Daoy (cell line): ENCODE measurements around the gene RPA1. TPM values are rescaled to one million over a fixed set of nuclear protein-coding genes. Genes with fewer than 3 reads are reported as not detected.
"Not testable (repeated sequence)": the region's sequence is repeated elsewhere in the genome, so short reads cannot be mapped to it uniquely, and the experiment has no call there.

Experiments used
- DNase-seq: peaks from one replicate; pipeline ENCODE4 v3.0.0-alpha.2; 2015; ENCODE audit warnings: low read depth
- total RNA-seq: library from RNA; depleted of rRNA; stranded (reverse); fragments of >200 nt; shearing (Covaris generic); gene quantifications from 2 replicates; pipeline ENCODE4 v1.2.3, GENCODE V29; 2014

Gene RPA1
- total RNA-seq, 1 experiment from 2014 or later, result 29.9 TPM

DNA sequence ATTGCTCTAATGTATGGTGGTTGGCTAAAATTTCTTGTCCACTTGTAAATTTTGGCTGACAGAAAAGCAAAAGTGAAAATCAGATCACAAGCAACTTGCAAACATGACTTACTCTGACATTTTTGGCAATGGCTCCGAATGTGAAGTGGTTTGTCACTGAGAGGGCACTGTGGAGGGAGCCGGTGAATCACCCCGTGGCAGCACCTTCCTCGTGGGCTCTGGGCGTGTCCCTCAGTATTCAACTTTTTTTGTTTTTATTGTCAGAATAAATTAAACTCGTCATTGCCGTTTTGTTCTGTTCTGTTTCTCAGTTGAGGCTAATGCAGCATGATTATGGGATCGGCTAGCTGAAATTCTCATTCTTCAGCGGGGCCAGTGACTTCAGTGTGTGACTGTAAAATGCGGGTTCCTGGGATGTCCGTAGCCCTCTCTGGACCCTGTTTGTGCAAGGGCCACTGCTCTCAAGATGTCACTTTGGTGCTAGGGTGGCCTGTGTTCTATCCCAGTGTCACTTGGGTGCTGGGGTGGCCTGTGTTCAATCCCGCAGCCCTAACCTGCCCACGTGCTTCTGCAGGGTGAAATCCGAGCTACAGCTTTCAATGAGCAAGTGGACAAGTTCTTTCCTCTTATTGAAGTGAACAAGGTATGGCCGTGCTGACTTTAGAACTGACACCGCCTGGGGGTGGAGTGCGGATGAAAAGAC is 48.8 kb downstream of the RPA1 start:
- no peak for DNase-seq

GRCh38 chr17:1880851-1881630 is 51.2 kb downstream of the RPA1 start:
- no peak for DNase-seq

DNA sequence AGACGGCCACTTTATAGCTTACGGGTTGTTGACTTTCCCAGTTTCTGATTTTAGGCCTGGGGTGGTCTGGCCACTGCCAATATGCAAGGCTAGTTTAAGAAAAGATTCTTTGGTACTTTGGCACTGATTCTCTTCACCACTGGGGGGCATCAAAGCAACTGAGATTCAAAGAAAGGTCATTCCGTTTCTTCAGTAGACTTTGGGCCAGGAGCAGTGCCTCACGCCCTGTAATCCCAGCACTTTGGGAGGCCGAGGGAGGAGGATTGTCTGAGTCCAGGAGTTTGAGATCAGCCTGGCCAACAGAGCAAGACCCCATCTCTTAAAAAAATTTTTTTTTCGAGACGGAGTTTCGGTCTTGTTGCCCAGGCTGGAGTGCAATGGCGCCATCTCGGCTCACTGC is 53.0 kb downstream of the RPA1 start:
- peak; percentile 21 for DNase-seq

- no peak for DNase-seq
These were observed 53.7 kb downstream of the RPA1 start for GRCh38 chr17:1883536-1883935.

DNA sequence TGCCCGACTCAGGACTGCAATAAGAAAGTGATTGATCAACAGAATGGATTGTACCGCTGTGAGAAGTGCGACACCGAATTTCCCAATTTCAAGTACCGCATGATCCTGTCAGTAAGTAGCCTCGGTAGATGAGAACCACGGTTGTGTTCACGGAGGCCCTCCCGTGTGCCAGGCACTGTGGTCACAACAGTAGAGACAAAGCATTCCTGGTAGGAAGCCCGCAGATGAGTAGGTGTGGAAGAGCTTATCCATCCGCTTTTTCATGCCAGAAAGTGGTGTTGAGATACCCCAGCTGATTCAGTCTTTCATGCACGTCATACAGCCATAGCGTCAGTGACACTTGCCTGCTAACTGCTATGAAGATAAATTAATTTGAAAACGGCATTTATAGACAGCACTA is 58.9 kb downstream of the RPA1 start:
- DNase-seq, result no peak

DNA sequence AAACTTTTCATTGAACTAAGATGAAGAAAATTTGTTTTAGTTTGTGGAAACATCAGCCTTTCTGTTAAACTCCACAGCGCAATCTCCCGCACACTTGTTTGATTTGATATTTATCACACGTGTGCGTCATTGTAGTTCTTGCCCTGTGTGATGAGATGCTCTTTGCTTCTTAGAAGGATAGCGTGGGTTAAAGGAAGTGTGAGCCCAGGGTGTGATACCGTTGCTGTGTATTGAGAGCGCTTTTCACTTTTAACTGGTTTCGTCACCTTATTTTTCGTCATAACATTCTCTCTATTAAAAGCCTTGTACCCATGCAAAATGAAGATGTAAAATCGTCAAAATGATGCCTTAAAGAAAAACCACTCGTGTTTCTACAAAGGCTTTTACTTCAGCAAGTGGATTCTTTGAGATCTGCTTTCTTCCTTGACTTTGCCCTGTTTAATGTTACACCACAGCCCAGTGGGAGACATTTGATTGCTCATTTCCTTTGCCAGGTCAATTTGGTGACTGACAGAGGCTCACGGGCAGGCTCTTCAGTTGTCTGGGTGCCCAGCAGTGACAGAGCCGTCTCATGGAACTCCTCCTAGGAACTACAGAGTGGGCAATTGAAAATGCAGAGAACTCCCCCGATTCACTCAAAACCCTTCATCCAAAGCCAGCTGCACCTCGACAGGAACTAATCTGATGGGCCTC is 61.1 kb downstream of the RPA1 start:
- DNase-seq, result no peak

- DNase-seq, result no peak
These were observed 65.0 kb downstream of the RPA1 start for GRCh38 chr17:1894753-1895339.

GRCh38 chr17:1895479-1895878 is 65.7 kb downstream of the RPA1 start:
- not testable (repeated sequence) for DNase-seq

GRCh38 chr17:1896243-1897104 is 66.7 kb downstream of the RPA1 start:
- no peak for DNase-seq

DNA sequence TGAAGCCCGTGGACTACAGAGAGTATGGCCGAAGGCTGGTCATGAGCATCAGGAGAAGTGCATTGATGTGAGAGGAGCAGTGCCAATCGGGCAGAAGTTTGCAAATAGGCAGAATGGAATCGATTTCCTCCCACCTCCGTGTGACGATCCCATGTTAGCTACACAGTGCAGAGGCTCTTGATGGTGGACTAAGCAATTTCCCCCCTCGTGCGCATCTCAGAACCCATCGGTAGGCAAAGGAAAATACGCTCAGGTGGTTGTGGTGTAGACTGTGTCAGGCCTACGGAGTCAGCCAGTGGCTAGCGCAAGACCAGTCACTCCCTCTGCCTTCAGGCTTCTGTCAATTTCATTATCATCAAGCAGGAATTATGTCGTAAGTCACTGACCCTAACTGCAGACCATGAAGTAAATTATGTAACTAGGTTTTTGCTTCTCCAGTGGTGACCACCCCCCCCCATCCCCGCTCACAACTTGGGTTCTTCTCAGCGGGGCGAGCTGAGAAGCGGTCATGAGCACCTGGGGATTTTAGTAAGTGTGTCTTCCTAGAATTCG is 67.4 kb downstream of the RPA1 start:
- no peak for DNase-seq

DNA sequence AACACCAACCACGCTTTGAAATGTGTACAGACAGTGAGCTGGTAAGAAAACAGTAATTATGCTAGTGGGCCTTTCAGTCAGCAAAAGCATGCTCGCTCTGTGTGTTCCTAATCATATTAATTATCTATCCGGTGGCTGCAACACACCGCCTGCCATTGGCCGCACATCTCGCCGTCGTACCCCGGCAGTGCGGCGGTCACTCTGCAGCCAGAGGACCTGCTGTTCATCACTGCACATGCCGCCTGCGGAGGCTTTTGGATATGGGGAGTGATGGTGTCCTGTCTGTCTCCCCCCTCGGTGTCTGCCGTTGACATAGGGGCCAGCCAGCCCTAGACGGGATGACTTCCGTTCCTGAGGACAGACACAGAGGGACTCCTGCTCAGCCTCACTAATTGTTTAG is 68.5 kb downstream of the RPA1 start:
- DNase-seq, result no peak

- no peak for DNase-seq
These were observed 69.1 kb downstream of the RPA1 start for GRCh38 chr17:1898872-1899271.

- DNase-seq, result no peak
These were observed 69.7 kb downstream of the RPA1 start for GRCh38 chr17:1899403-1900000.

GRCh38 chr17:1904273-1905182 is 74.7 kb downstream of the RPA1 start:
- no peak for DNase-seq

DNA sequence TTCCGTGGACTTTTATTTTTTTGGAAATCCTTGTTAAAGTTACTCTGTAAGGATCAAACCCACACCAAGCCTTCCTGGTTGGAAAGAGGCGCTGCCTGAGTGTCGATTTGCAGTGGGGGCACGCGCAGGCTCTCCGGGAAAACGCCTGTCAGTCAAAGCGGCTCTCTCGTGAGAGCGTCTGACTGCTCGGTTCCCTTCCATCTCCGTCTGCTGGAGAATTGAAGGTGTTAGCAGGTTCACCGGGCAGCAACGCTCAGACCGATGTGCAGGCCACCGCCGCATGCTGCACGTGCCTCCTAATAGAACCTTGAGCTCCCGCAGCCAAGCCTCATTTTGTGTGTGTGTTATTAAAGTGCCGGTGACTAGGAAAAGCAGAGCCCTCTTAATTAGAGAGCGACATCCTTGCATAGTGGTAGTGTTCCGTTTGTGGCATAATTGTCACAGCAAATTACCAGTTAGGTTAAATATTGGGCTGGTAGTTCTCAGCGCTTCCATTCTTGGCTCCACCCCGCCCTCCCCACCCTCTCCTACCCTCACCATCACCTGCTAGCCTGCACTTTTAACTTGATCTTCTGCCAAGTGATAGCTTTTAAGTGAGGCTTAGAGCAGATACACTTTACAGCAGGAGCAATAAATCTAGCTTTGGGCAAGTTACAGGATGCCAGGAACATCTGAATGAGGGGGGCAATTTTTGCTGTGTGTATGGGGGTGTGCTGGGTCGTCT is 75.5 kb downstream of the RPA1 start:
- no peak for DNase-seq

DNA sequence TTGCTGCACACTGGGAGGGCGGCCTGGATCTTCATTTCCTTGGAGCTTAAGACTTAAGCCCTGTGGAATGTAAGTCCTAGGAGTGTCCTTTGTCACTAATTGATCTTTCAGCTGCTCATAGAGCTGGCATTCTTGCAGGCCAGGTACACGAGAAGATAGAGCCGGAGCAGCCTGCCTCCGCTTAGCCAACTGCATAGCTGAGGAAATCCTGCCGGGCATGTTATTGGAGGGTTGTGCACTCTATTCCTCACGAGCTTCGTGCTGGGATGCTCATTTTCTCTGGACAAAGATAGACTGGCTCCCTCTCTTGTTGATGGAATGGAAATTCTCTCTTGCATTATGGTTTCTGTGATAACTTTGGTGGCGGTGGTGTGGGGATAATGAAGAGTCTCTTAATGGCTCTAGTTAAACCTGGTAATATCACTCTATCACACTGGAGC is 76.9 kb downstream of the RPA1 start:
- no peak for DNase-seq

DNA sequence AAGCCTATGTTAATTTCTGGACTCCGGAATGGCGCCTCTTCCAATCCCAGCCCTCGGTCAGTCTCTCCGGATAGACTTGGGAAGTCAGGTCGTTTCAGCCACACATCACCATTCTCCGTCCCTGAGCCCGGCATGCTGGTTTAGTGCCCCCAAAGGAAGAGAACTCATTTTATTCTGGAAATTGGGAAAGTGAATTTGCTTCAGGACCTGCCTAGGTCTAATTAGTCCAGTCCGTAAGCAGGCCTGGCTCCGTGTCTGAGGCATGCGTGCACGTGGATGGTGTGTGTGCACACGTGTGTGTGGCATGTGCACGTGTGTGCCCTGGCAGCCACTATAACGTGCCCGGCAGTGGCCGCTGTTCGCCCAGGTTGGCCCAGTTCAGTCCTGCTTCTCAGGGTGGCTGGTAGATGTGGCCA is 77.4 kb downstream of the RPA1 start:
- DNase-seq, result no peak

DNA sequence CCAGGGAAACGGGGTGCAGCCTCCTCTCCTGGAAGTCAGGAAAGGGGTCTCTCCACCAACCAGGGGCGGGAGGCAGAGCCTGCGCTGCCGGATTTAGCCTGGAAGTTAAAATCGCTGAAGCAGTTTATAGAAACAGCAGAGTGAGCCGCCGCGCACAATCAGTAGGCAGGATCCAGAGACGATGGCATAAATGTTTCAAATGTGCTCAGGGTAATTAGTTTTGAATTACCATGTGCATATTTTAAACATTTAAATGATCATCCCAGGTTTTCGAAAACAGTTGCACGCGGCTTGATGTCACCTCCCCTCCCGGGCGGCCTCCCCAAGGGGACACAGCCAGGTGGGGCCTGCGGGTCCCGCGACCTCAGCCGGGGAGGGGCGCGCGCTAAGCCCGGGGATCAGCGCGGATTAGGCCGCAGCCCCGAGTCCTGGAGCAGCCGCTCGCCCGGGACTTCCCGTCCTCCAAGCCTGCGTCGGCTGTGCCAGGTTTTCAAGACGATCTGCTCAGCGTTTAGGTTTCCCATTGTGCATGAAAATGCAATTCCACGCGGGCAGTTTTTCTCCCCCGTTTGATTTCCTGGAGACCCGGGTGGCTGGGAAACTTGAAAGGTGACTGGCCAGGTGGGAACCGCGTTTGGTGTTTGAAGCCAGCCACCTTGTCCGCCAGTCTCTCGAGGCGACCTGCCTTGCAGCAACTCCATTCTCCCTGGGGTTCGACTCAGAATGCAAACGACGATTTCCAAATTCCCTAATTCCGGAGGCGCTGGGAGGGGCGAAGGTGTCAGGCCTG is 78.3 kb downstream of the RPA1 start:
- peak; percentile 45 for DNase-seq
